GM18951 (cell line): ENCODE results near the gene CCDC30.

Experiments used
- POLR2A ChIP-seq: IDR thresholded peaks from 4 replicates; pipeline ENCODE4 v1.6.1; 2011; ENCODE audit warnings: mild to moderate bottlenecking; ENCODE audit not compliant: insufficient read length, insufficient read depth; ENCODE audit errors: extremely low read depth
- in situ Hi-C: fragments of 300-500 bp; cut with MboI; formaldehyde crosslinking; loops from one replicate; pipeline ENCODE4 v1.12.0; 2022; ENCODE audit warnings: low sequenced_read_pairs, mixed read lengths, inconsistent platforms; ENCODE audit not compliant: unreplicated experiment

CCDC30 gene

DNA sequence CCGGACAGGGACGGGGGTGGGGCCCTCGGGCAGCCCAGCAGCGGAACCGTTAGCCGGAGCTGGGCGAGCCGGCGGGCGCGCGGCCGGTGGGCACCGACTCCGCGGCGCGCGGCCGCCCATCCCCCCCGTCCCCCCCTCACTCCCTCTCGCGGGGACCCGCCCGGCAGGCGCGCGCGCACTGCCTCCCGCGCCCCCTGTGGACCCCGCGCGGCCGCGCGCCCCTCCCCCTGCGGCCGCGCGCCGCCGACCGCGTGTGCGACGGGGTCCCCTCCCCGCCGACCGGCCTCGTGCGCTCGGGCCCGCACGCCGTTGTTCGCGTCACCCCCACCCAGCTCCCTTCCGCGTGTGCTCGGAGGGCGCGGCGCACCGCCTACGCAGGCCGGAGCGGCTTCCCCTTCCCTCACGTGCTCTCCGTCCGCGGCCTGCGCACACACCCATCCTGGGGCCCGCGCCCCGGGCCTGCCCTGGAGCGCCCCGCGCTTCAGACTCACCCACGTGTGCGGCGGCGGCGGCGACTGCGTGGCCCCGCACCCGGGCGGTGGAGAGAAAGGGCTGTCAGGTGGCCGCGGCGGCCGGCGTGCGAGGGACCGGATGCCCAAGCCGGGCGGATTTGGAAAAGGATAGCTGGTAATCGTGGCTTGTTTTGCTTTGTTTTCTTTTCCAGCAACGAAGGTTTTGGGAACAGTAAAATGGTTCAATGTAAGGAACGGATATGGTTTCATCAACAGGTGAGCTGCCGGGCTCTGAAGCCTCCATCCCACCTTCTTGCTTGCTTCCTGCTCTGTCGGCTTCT is 219.8 kb downstream of the CCDC30 start:
- TF ChIP-seq POLR2A: peak; percentile 68
- in situ Hi-C loops: no loop called here

DNA sequence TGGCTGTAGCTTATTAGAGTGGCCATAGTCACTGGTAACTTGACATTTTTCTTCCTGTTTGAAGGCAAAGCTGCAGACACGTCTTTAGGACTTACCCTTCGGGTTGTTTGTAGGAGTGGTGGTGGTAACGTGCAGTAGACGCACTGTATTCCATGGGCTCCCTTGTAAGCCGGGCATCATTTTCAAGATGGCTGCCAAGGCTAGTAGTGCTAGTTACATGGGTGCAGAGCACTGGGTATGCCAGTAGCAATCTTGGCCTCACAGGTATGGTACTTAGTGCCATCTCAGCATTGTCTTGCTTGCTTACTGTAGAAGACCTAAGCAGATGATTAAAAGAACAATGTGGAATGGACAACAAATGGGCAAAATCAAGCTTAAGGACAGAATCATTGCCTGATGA is 221.1 kb downstream of the CCDC30 start:
- no peak for TF ChIP-seq POLR2A
- in situ Hi-C loops: no loop called here

DNA sequence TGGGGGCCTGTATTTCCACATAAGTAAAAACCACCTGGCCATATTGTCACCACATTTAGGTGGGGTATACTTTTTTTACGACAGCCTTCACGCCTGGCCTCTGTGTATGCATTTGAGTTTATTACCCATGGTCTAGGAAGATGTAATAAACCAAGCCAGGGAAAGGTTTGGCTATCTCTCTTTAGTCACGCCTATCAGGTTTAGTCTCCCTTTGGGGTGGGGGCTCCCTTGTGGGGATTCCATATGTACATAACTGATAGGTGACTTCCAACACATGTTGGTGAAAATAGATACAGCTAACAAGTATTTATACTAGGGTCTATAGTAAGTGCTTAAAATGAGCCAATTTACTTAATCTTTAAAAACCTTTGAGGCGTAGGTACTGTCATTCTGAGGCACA is 223.3 kb downstream of the CCDC30 start:
- no peak for TF ChIP-seq POLR2A

DNA sequence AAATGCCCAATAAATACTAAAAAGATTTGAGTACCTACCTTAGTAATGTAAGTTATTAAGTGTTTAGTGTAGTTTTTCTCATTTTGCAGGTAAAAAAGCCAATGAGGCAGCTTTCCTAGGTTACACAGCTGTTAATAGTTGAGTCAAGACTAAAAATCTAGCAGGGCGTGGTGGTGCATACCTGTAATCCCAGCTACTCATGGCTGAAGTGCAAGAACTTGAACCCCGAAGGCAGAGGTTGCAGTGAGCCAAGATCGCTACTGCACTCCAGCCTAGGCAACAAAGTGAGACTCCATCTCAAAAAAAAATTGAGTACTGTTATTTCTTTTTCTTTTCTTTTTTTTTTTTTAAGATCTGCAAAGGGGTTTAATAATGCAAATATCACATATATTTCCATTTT is 226.8 kb downstream of the CCDC30 start:
- no peak for TF ChIP-seq POLR2A
- in situ Hi-C loops: no loop called here

More for the DNA sequence above, 223.3 kb downstream of the CCDC30 start:
- in situ Hi-C loops: no loop called here

DNA sequence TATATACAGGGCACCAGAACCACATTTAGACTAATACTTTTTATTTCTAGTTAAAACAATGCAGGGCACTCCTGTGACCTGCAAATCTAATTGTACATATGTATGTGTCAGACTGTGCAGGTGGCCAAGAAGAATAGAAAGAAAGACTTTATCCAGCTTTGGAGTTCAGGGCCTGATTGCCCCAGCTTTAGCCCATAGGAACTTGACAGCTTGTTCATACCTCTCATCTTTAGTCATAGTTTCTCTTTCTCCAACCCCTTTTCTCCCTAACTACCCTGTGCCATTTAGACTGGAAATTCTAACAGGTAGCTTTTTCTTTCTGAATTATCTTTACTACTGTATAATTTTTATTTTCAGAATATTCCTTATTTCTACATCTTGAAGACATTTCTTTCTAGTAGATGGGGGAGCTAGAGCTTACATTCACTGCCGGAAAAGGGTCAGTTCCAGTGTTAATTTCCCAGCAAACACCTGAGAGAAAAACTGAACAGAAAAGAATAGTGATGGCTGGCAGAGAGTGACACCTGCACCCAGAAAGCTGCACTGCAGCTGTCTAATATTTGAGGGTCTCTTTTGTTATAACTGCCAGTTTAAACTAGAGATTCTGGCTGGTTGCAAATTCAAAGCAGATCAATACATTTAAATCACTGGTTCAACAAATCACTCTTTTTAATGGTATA is 227.5 kb downstream of the CCDC30 start:
- in situ Hi-C loops: no loop called here
- no peak for TF ChIP-seq POLR2A

DNA sequence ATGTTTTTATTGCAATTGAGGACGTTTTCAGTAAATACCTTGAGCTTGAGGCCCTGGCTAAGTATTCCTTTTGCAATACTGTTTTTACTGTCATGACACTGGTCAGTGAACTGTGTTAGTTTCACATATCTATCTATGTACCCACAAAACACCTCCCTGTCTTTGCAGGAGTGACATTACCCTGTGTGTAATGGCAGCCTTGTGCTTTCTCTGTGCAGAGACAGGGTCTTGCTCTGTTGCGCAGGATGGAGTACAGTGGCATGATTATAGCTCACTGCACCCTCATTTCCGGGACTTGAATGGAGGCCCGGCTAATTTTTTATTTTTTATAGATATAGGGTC is 228.0 kb downstream of the CCDC30 start:
- no peak for TF ChIP-seq POLR2A
- in situ Hi-C loops: no loop called here

DNA sequence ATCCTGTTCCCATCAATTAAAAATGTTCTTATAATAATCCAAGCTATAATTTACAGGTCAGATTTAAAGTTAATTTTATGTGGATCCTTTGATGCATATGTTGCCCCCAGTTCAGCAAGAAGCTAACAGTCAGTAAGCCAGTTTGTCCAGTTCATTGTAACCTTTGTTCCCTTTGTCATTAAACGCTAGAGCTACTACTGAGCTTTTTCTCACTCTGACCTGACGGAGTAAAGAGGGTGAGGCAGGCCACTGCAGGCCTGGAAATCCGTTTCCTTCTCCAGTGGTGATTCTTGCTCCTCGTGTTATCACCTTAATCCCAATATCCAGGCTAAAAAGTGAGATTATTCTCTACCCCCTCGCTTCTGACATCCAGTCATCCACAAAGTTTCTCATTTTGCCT is 229.4 kb downstream of the CCDC30 start:
- TF ChIP-seq POLR2A: no peak
- in situ Hi-C loops: no loop called here

DNA sequence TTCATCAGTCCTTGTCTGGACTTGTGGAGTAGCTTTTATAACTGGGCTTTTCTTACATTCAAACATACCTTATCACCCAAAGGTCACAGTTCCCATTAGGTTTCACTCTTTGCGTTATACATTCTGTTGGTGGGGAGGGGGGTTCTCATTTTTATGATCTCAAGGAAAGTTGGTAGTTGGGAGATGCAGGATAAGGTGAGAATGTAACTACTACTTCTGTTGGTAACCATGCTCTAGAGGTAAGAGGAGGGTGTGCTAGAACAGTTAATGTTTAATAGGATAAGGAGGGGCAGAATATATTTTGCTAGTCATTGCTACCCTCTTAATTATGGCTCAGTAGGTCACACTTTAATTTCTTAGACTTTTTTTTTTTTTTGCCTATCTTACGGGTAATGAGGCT is 229.8 kb downstream of the CCDC30 start:
- in situ Hi-C loops: no loop called here
- TF ChIP-seq POLR2A: no peak

DNA sequence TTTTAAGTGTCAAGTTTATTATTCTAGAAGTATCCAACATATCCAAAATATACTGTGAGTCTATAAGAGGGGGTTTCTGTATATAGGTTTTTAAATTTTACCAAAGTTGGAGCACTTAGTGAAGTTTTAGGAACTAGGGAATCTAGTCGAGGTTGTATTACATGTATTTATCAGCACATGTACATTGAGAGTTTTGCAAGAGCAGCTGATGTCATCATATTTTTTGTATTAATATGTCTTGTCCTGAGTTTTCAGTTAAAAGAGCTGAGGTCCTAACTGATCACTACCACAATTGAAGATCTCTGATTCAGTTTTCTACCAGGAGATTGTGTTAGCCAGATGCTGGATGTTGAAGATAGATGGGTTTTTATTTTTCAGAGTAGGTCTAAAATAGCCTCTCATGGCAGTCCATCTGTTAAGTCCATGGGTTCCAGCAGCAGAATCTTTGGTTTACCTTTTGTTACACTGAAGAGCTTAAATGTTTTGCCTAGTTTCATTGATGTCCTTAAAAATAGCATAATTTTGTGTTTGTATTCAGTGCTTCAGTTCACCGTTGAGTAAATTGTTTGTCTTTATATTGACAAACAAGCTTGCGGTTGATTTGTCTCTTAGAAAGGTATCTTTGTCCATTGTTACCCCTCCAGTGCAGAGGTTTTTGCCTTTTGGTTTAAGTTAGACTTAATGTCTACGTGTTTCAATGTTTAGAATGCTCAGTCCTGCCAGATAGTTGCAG is 235.2 kb downstream of the CCDC30 start:
- in situ Hi-C loops: no loop called here
- TF ChIP-seq POLR2A: no peak

DNA sequence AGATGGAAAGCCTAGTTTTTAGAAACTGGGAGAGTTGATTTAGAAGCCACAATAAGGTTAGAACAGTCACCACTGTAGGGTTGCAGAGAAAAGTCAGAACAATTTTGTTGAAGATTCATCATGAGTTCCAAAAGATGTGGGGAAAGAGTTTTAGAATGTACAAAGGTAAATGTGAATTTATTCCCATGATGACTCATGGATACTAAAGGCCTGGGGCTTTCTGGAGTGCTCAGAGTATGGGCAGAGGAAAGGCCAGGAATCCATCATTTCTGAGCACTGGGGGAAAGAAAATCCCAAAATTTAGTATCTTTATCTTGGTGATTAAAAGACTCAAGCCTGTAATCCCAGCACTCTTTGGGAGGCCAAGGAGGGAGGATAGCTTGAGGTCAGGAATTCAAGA is 236.9 kb downstream of the CCDC30 start:
- in situ Hi-C loops: no loop called here
- no peak for TF ChIP-seq POLR2A

DNA sequence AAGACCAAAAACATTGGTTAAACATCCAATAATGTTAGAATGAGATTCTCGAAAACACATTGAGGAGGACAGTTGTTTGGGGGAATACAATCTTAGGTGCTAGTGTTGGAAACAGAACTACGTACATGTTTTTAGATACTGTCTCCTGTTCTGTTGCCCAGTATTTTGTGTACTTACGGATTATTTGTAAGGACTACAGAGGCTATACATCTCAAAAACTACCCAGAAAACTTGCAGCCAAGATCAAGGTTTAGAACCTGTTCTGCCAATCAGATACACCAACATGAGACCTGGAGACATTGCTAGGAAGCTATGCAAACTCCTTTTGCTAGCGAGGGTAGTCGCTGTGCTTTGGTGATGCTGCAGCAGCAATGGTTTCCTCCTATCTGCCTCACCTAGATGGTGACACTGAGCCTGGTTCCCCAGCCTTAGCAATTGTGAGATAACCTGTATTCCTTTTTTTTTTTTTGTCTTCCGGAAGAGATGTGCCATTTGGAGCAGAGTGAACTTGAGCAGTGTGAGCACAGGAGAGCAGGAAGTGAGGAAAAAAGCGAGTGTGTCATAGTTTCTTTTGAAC is 240.9 kb downstream of the CCDC30 start:
- TF ChIP-seq POLR2A: no peak

More for the DNA sequence above, 240.9 kb downstream of the CCDC30 start:
- in situ Hi-C loops: no loop called here
